Measurements from ENCODE around the gene SHMT2. TPM values are rescaled to one million over a fixed set of nuclear protein-coding genes. Genes with fewer than 3 reads are reported as not detected.
A peak's percentile ranks its signal among the peaks of the same experiment; 100 is the strongest.

The SHMT2 gene
- total RNA-seq, 1 experiment from 2014 or later = 421 TPM

- peaks cover 56% of the 10 kb centered on the region for H3K36me3 Mint-ChIP-seq (ENCODE audit: insufficient read depth, unreplicated experiment)
- no peaks in the 10 kb centered on the region for H3K27me3 Mint-ChIP-seq (ENCODE audit: insufficient read depth, unreplicated experiment)
- H3K4me3 Mint-ChIP-seq (ENCODE audit: unreplicated experiment) = no peak overlapping the region
- no peaks in the 10 kb centered on the region for H3K9me3 Mint-ChIP-seq (ENCODE audit: unreplicated experiment)
- no peak overlapping the region for H3K27ac Mint-ChIP-seq (ENCODE audit: low read depth, unreplicated experiment)
- BruUV-seq (replicated peaks) = no TSS peak
- CTCF ChIA-PET = interaction anchor here (0.6 to 10.2 kb wide), 8 partner anchors 8 to 393 kb away, joined by 3 to 152 read pairs (median 4); partner anchors contain the start of gene STAC3
- peaks cover 31% of the 10 kb centered on the region for H3K4me1 Mint-ChIP-seq (ENCODE audit: insufficient read depth, unreplicated experiment)
- DNase-seq (ENCODE audit: unreplicated experiment) = no peak
- POLR2A ChIA-PET = interaction anchor here (1.2 kb wide), 1 partner anchor 9 kb away, joined by 6 read pairs; no protein-coding TSS in a partner anchor
- TF ChIP-seq CTCF (IDR thresholded peaks at IDR 0.05; ENCODE audit: unreplicated experiment) = no peak
- intact Hi-C loops (cut with micrococcal nuclease) = no loop called here
These were observed 4.1 kb downstream of the SHMT2 start for GRCh38 chr12:57233357-57234232.

GRCh38 chr12:57234233-57234570, 4.7 kb downstream of the SHMT2 start:
- H3K27ac Mint-ChIP-seq (ENCODE audit: low read depth, unreplicated experiment) = no peak overlapping the region
- intact Hi-C loops (cut with micrococcal nuclease) = no loop called here
- H3K4me1 Mint-ChIP-seq (ENCODE audit: insufficient read depth, unreplicated experiment) = peaks cover 29% of the 10 kb centered on the region
- H3K9me3 Mint-ChIP-seq (ENCODE audit: unreplicated experiment) = no peaks in the 10 kb centered on the region
- POLR2A ChIA-PET = interaction anchor here (1.2 kb wide), 1 partner anchor 9 kb away, joined by 6 read pairs; no protein-coding TSS in a partner anchor
- H3K36me3 Mint-ChIP-seq (ENCODE audit: insufficient read depth, unreplicated experiment) = peaks cover 60% of the 10 kb centered on the region
- CTCF ChIA-PET = interaction anchor here (0.6 to 1.3 kb wide), 4 partner anchors 13 to 25 kb away, joined by 4 to 6 read pairs (median 5); partner anchors contain the start of gene STAC3
- TSS peak; percentile 22 for BruUV-seq (replicated peaks)
- DNase-seq (ENCODE audit: unreplicated experiment) = no peak
- TF ChIP-seq CTCF (IDR thresholded peaks at IDR 0.05; ENCODE audit: unreplicated experiment) = no peak
- H3K27me3 Mint-ChIP-seq (ENCODE audit: insufficient read depth, unreplicated experiment) = no peaks in the 10 kb centered on the region
- H3K4me3 Mint-ChIP-seq (ENCODE audit: unreplicated experiment) = no peak overlapping the region

- POLR2A ChIA-PET = no interaction called here
- H3K27me3 Mint-ChIP-seq (ENCODE audit: insufficient read depth, unreplicated experiment) = no peaks in the 10 kb centered on the region
- CTCF ChIA-PET = no interaction called here
- H3K9me3 Mint-ChIP-seq (ENCODE audit: unreplicated experiment) = no peaks in the 10 kb centered on the region
- H3K4me1 Mint-ChIP-seq (ENCODE audit: insufficient read depth, unreplicated experiment) = peaks cover 30% of the 10 kb centered on the region
- BruUV-seq (replicated peaks) = no TSS peak
- H3K4me3 Mint-ChIP-seq (ENCODE audit: unreplicated experiment) = no peak overlapping the region
- H3K27ac Mint-ChIP-seq (ENCODE audit: low read depth, unreplicated experiment) = no peak overlapping the region
- DNase-seq (ENCODE audit: unreplicated experiment) = no peak
- peaks cover 58% of the 10 kb centered on the region for H3K36me3 Mint-ChIP-seq (ENCODE audit: insufficient read depth, unreplicated experiment)
- intact Hi-C loops (cut with micrococcal nuclease) = no loop called here
- no peak for TF ChIP-seq CTCF (IDR thresholded peaks at IDR 0.05; ENCODE audit: unreplicated experiment)
These were observed 5.1 kb downstream of the SHMT2 start for GRCh38 chr12:57234571-57235016.

- Mint-ChIP-seq H3K27me3 (ENCODE audit: insufficient read depth, unreplicated experiment) (no peaks in the 10 kb centered on the region), H3K27ac (ENCODE audit: low read depth, unreplicated experiment) (no peak overlapping the region), H3K9me3 (ENCODE audit: unreplicated experiment) (no peaks in the 10 kb centered on the region), H3K4me1 (ENCODE audit: insufficient read depth, unreplicated experiment) (peaks cover 32% of the 10 kb centered on the region), H3K4me3 (ENCODE audit: unreplicated experiment) (no peak overlapping the region), H3K36me3 (ENCODE audit: insufficient read depth, unreplicated experiment) (peaks cover 52% of the 10 kb centered on the region)
- POLR2A ChIA-PET = no interaction called here
- no TSS peak for BruUV-seq (replicated peaks)
- intact Hi-C loops (cut with micrococcal nuclease) = no loop called here
- no peak for TF ChIP-seq CTCF (IDR thresholded peaks at IDR 0.05; ENCODE audit: unreplicated experiment)
- CTCF ChIA-PET = no interaction called here
- no peak for DNase-seq (ENCODE audit: unreplicated experiment)
These were observed 5.7 kb downstream of the SHMT2 start for GRCh38 chr12:57235017-57235727.
